GM11168 (cell line): ENCODE measurements around the gene TMEM119.

Experiments used
- in situ Hi-C: fragments of 300-500 bp; cut with MboI; formaldehyde crosslinking; loops from one replicate; pipeline ENCODE4 v1.12.0; 2022; ENCODE audit warnings: low sequenced_read_pairs; ENCODE audit not compliant: unreplicated experiment

TMEM119 gene

GRCh38 chr12:108597559-108598471 lies at the start of gene TMEM119:
Gene TMEM119, minus strand, starts transcription at chr12:108598084. Its CDS starts 5,701 bp downstream, at chr12:108592383.
- in situ Hi-C loops: no loop called here

DNA sequence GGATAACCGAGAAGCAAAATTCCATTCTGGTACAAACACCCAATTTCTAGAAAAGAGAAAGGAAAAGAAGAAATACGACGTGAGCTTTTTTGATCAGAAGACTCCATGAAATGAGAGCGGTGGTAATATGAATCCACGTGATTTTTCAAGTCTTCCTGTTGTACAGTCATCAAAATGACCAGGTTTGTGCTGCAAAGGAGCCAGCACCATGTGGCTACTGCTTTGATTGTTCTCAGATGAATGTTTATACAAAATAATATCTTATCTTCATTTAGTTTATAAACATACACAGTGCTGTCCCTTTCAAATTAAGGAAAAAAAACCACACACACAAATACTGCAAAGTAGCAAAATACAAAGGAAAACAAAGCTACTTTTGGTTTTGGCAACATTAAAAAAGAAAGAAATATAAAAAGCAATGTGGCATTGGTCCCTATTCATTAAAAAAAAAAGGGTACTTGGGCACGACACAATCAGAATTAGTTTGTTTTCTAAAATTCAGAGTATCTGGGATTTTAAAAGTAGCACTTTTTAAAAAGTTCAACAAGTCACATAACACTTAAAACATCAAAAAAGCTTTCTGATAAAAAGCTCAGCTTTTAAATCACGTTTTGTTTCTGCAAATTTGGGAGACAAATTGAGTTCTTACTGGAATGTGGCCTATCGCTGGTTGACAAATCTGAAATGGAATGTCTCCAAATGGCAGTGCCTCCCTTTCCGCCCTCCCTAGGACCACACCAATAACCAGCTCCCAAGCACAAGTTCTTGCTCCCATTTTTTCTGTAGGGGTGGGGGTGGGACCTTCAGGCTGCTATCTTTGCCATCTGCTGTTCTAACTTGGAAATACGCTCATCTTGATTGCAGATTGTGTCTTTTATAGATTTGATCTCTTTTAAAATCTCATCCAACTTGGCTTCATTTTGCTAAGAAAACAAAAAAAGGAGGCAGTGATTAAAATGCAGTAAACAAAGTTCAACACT lies 49.0 kb upstream of the TMEM119 start:
- in situ Hi-C loops: loop anchor here (10.0 kb wide), 2 partner anchors 158 to 448 kb away; partner anchors contain the start of genes ALKBH2 and UNG

DNA sequence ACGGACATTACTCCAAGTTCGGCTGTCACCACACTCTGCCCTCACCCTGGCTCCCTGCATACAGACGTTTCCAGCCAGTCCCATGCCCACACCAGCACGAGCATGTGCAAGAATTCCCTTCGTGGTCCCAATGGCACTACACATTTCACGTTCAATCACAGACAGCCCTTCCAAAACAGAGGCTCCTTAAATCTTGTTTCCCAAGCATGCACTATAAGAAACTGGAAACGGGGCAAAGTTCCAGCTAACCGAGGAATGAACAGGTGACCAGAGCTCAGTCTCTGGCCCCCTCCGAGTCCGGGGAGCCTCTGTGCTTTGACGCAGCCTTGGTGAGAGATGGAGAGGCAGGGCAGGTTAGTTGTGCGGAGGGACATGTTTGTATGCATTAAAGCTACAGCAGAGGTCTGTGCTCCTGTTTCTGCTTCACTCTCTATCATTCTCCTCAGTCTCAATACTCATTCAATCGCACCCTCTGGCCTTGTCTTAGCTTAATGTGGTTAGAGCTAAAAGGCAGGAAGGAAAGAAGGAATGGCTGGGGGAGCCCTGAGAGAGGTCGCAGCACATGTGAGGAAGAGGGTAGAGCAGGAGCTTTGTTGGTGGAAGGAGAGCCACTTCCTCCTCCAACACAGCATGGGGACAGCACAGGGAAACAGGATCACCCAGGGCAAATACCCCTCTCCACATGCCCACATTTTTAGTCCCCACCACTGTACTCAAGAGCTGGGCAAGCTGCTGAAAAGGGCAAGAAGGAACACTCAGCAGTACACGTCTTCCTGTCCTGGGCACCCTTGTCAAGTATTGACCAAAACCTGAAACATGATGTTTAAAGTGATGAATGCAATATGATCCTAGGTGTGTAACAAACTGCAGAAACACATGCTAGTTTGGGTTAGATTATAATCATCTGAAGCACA lies 48.1 kb upstream of the TMEM119 start:
- in situ Hi-C loops: loop anchor here (10.0 kb wide), 2 partner anchors 159 to 449 kb away; partner anchors contain the start of genes ALKBH2 and UNG

DNA sequence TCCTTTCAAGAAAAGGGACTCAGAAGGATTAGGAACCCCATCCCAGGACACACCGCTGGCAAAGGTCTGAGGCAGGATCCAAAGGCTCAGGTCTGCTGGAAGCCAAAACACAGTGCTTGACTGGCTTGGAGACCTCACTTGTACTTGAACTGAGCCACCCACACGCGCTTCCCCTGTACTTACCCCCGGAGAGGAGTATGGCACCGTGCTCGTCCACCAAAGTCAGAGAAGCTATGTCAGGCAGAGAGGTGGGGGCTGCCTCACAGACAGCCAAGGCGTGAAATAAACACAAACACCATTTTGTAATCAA lies 46.9 kb upstream of the TMEM119 start:
- in situ Hi-C loops: loop anchor here (10.0 kb wide), 2 partner anchors 160 to 450 kb away; partner anchors contain the start of genes ALKBH2 and UNG

GRCh38 chr12:108643941-108644810 lies 46.3 kb upstream of the TMEM119 start:
- in situ Hi-C loops: loop anchor here (10.0 kb wide), 2 partner anchors 161 to 451 kb away; partner anchors contain the start of genes ALKBH2 and UNG

DNA sequence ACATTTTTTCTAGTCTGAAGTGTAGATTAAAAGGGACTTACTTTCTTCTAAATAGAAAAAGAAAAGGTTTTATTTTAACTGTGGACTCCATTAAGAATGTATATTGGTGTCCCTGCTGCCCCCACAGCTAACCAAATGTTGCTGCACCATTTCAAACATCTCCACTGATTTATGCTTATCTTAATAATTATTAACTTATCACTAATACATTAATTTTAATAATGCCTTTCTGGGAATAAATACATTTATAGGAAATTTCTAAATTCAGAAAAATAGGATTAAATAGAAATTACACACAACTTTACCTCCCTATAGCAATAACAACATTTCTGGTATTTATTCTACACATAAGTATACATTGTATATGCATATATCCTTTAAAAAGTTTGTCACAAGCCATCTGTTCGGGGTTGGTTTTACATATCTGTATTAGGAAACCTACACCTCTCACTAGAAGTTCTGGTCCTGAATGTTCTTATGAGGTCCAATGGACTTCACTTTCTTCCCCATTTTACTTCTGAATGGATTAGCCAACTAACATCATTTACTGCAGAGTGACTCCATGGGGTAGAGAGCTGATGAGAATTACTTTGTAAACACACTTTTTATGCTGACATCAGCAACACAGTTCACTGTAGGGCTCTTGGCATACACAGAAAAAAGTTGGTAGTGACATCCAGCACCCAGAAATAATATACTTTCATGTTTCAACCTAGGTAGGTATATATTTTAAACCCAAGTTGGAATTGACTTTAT lies 45.2 kb upstream of the TMEM119 start:
- in situ Hi-C loops: loop anchor here (10.0 kb wide), 2 partner anchors 162 to 452 kb away; partner anchors contain the start of genes ALKBH2 and UNG

DNA sequence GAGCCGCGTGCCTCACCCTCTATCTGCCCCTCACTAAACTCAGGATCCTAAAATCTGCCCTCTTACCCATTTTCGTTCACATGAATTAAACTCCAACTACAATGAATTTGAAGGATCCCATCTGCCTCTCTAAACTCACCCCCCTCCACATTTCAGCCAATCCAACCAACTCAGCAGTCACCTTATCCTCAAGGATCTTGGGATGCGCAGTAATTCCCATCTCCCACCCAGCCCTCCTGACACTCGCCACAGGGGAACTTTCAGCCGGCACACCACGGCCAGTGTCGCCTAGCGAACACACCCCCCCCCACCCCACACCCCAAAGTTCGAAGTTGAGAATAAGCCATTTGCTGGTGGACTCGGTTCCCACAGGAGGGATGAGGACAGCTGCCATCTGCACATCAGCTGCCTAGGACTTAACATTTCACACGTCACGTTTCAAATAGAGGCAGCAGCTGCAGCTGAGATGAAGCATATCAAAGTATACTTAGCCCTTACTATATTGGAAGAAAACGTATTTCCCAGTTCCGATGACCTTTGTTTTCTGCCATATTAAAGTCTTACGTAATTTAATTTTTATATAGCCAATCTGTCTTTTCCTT lies 44.5 kb upstream of the TMEM119 start:
- in situ Hi-C loops: loop anchor here (10.0 kb wide), 2 partner anchors 162 to 452 kb away; partner anchors contain the start of genes ALKBH2 and UNG

DNA sequence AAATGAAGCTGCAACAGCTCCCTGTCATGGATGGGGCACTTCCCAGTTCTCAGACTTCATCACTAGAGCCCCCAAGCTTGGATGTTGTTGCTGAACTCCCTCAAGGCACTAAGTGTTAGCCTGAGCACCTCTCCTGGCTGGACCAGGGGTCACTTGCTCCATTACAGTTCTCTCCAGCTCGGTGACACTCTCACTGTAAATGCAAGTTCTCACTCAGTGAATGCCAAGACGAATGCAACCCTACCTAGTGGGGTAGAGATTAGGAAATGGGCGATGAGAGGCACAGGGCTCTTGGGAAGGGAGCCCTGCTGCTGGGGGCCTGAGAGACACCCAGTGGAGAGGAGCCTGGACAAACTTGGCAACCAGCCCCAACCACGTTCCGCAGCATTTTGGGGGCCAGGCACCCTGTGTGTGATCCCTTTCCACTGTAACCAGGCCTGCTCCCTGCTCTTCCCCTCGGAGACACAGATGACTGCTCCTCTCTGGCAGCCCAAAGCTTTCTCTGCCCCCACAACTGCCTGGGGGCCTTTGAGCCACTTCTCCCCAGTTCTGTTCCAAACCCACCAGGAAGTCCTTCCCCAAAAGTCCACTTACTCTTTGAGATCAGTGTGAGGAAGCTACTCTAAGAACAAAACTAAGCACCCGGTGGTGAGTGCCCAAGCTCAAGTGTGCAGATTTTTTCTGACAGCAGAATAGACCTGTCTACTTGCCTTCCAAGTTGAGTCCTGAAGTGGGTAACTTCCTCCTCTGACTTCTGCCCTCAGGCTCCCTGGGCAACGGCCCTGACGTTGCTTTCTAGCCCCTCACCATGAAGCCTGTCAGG lies 43.8 kb upstream of the TMEM119 start:
- in situ Hi-C loops: loop anchor here (10.0 kb wide), 2 partner anchors 163 to 453 kb away; partner anchors contain the start of genes ALKBH2 and UNG

DNA sequence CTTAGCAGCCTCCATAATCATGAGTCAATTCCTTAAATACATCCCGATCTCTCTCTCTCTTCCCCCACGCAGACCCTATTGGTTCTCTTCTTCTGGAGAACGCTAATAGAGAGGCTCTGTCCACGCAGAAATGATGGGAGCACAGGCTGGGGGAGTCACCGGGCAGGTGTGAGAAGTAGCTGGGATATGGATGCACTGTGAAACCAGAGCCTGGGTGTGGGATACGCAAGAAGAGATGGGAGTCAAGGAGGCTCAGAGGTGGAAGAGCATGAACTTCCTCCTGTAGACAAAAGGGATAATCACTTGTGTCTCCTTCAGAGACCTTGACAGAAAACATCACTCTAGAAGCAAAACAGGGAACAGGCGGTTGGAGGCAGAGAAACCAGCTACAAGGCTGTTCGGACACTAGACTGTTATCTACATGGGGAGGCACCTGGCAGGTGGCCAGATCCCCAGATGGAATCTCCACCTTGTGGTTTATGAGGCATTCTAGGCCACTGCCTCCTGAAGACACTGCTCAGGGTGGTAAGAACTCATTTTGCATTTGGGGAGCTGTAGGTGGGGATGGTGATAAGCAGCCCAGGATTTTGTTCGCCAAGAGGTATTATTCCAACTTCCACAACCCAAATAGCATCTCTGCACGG lies 43.0 kb upstream of the TMEM119 start:
- in situ Hi-C loops: loop anchor here (10.0 kb wide), 2 partner anchors 164 to 454 kb away; partner anchors contain the start of genes ALKBH2 and UNG

DNA sequence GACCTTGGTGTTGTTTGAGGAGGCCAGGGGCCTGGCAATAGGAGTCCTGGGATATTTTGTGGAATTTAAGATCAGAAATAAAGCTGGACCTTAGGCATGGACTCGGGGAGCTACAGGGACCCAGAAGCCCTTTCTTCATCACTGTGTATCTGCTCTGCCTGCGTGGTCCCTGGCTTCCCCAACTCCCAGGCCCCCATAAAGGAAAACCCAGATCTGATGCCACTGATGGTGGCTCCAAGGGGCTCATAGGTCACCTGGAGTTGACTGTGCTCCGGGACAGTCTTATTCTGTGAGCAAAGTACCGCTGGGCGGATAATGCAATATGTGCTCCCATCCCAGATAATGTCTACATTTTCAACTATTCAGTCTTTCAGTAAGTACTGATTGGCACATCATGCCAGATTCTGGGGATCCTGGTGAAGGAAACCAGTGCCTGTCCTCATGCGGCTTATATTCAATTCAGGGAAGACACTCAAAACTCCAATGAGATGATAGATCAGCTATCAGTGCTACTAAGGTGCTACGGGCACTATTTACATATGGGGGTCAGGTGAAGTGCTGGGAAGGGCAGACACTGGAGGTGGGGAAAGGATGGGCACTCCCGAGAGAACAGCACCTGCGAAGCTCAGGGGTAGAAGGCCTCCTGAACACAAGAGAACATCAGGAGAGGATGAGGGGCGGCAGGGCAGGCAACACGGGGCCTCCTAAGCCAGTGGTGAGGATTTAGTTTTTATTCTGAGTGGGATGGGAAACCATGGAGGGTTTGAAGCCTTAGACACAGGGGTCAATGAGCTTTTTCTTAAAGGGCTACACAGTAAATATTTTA lies 41.3 kb upstream of the TMEM119 start:
- in situ Hi-C loops: no loop called here

- in situ Hi-C loops: no loop called here
These were observed 40.4 kb upstream of the TMEM119 start for GRCh38 chr12:108638141-108638827.

DNA sequence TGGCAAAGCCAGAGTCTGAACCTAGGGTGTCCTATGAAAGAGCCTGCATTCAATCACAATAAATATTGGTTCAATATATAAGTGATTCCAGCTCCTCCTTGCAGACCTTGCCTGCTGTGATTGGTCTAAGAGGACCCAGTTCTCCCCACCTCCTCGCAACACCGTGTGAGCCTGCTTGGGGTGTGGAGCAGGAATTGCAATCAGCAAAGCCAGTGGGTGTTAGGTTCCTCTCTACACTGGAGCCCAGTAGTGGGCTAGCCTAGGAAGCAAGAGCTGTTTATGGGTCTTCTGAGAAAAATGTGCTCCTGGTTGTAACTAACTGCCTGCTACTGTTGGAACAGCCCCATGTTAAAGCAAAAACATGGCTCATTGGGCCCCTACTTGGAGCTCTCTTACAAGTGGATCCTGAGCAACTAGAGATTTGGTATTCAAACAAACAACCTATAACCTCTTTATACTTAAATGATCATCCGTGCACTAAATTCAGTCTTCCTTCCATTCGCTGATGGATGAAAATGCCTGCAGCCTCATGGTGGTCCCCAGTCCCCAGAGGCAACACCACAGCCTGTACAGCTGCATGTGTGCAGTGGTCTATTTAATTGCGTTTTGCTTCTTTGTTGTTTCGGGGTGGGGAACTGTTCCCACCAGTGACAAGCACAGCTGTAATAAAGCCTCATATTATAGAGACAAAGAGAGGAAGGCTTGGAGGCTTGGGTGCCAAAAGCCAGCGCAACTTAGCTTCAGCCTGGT lies 39.5 kb upstream of the TMEM119 start:
- in situ Hi-C loops: no loop called here

DNA sequence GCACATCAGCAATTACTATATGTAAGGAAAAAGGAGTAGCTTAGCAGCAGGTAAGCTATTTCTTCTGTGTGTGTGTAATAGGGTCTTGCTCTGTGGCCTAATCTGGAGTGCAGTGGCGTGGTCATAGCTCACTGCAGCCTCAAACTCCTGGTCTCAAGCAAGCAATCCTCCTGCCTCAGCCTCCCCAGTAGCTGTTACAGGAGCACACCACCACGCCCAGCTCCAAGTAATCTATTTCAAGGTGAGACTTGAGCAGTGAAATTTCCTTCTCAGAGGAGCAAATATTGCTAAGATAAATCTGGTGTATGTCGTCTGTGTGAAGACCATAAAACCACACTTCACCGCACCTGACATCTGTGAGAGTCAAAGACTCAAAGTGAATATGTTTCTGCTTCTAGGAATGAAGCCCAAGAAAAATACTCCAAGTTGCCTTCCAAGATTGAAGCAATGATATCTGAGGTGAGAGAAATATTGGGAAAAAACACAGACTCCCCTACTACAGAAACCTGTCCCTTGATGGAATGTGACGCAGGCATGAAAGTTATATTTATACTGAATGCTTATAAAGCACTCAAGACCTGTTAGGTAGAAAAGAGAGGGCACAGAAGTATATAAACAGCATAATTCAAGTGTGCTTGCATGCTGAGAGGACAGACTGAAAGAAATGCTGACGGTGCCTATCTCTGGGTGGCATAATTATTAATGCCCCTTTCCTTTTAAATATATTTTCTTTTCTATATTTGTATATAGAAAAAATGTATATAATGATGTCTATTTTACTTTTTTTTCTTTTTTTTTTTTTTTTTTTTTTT lies 38.3 kb upstream of the TMEM119 start:
- in situ Hi-C loops: no loop called here
